Hepatocyte (in vitro differentiated cells): Measurements from ENCODE around the gene CEP250. TPM values are rescaled to one million over a fixed set of nuclear protein-coding genes. Genes with fewer than 3 reads are reported as not detected.
A peak's percentile ranks its signal among the peaks of the same experiment; 100 is the strongest.

ENCODE experiments used
- DNase-seq: peaks from one replicate; pipeline ENCODE4 v3.0.0-alpha.2; 2016; ENCODE audit warnings: low spot score
- H2AFZ ChIP-seq: fragments of 200-600 bp; sonication (generic); 2 replicates; pipeline ENCODE4 v1.6.0; 2016; ENCODE audit warnings: antibody characterized with exemption, mild to moderate bottlenecking
- H3K27ac ChIP-seq: fragments of 200-600 bp; sonication (generic); 2 replicates; pipeline ENCODE4 v1.5.1; 2016; ENCODE audit warnings: mild to moderate bottlenecking
- H3K27me3 ChIP-seq: fragments of 200-600 bp; sonication (generic); 2 replicates; pipeline ENCODE4 v1.6.1; 2016
- H3K36me3 ChIP-seq: fragments of 200-600 bp; sonication (generic); replicated peaks from 2 replicates; pipeline ENCODE4 v1.5.1; 2016; ENCODE audit warnings: low read depth; ENCODE audit not compliant: insufficient read depth
- H3K4me1 ChIP-seq: fragments of 200-600 bp; sonication (generic); 2 replicates; pipeline ENCODE4 v1.5.1; 2016; ENCODE audit warnings: mild to moderate bottlenecking, moderate library complexity; ENCODE audit not compliant: insufficient read depth
- H3K4me2 ChIP-seq: fragments of 200-600 bp; sonication (generic); 2 replicates; pipeline ENCODE4 v1.6.0; 2016
- H3K4me3 ChIP-seq: fragments of 200-600 bp; sonication (generic); 2 replicates; pipeline ENCODE4 v1.5.1; 2016; ENCODE audit warnings: mild to moderate bottlenecking
- H3K79me2 ChIP-seq: fragments of 200-600 bp; sonication (generic); 2 replicates; pipeline ENCODE4 v1.6.0; 2017; ENCODE audit warnings: mild to moderate bottlenecking
- H3K9me2 ChIP-seq: fragments of 200-600 bp; sonication (generic); replicated peaks from 2 replicates; pipeline ENCODE4 v1.6.0; 2017; ENCODE audit warnings: mild to moderate bottlenecking; ENCODE audit not compliant: insufficient read depth
- H3K9me3 ChIP-seq: fragments of 200-600 bp; sonication (generic); 2 replicates; pipeline ENCODE4 v1.5.1; 2016; ENCODE audit warnings: low read depth, mild to moderate bottlenecking
- H4K20me1 ChIP-seq: fragments of 200-600 bp; sonication (generic); 2 replicates; pipeline ENCODE4 v1.6.0; 2016; ENCODE audit warnings: mild to moderate bottlenecking; ENCODE audit not compliant: insufficient read depth, poor library complexity, severe bottlenecking
- EZH2 ChIP-seq: fragments of 200-600 bp; sonication (generic); IDR thresholded peaks from 2 replicates; pipeline ENCODE4 v1.6.1; 2016; ENCODE audit warnings: antibody characterized with exemption, mild to moderate bottlenecking, borderline replicate concordance
- EZH2phosphoT487 ChIP-seq: fragments of 200-600 bp; sonication (generic); IDR thresholded peaks from one replicate; pipeline ENCODE4 v1.6.1; 2018; ENCODE audit warnings: antibody characterized with exemption, mild to moderate bottlenecking, low read depth, moderate library complexity; ENCODE audit not compliant: unreplicated experiment, severe bottlenecking
- WGBS: methylation state at CpG from one replicate; pipeline ENCODE4 v1.1.6; 2016; ENCODE audit warnings: low lambda C conversion rate; ENCODE audit errors: missing lambda C conversion rate; 5-methylcytosine and 5-hydroxymethylcytosine counted together
- polyA plus RNA-seq: library from polyadenylated mRNA; unstranded; fragments of >200 nt; fragmentation: Nextera tagmentation; extraction: Ambion mirVana; gene quantifications from 2 replicates; pipeline ENCODE4 v1.2.1, GENCODE V29; 2016
- total RNA-seq: library from RNA; depleted of rRNA; stranded (reverse); fragments of >200 nt; gene quantifications from 2 replicates; pipeline ENCODE4 v1.2.3, GENCODE V29; 2014
- TF ChIP-seq, protein P1 (sequence below): fragments of 200-600 bp; sonication (generic); IDR thresholded peaks from 2 replicates; pipeline ENCODE4 v1.5.1; 2016; ENCODE audit warnings: antibody characterized with exemption, mild to moderate bottlenecking; ENCODE audit not compliant: poor library complexity

The CEP250 gene, protein sequence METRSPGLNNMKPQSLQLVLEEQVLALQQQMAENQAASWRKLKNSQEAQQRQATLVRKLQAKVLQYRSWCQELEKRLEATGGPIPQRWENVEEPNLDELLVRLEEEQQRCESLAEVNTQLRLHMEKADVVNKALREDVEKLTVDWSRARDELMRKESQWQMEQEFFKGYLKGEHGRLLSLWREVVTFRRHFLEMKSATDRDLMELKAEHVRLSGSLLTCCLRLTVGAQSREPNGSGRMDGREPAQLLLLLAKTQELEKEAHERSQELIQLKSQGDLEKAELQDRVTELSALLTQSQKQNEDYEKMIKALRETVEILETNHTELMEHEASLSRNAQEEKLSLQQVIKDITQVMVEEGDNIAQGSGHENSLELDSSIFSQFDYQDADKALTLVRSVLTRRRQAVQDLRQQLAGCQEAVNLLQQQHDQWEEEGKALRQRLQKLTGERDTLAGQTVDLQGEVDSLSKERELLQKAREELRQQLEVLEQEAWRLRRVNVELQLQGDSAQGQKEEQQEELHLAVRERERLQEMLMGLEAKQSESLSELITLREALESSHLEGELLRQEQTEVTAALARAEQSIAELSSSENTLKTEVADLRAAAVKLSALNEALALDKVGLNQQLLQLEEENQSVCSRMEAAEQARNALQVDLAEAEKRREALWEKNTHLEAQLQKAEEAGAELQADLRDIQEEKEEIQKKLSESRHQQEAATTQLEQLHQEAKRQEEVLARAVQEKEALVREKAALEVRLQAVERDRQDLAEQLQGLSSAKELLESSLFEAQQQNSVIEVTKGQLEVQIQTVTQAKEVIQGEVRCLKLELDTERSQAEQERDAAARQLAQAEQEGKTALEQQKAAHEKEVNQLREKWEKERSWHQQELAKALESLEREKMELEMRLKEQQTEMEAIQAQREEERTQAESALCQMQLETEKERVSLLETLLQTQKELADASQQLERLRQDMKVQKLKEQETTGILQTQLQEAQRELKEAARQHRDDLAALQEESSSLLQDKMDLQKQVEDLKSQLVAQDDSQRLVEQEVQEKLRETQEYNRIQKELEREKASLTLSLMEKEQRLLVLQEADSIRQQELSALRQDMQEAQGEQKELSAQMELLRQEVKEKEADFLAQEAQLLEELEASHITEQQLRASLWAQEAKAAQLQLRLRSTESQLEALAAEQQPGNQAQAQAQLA (N-terminal part only)
- total RNA-seq (9.6 and 12.4 TPM in 2 replicates), polyA plus RNA-seq (18.5 and 23.4 TPM in 2 replicates)

DNA sequence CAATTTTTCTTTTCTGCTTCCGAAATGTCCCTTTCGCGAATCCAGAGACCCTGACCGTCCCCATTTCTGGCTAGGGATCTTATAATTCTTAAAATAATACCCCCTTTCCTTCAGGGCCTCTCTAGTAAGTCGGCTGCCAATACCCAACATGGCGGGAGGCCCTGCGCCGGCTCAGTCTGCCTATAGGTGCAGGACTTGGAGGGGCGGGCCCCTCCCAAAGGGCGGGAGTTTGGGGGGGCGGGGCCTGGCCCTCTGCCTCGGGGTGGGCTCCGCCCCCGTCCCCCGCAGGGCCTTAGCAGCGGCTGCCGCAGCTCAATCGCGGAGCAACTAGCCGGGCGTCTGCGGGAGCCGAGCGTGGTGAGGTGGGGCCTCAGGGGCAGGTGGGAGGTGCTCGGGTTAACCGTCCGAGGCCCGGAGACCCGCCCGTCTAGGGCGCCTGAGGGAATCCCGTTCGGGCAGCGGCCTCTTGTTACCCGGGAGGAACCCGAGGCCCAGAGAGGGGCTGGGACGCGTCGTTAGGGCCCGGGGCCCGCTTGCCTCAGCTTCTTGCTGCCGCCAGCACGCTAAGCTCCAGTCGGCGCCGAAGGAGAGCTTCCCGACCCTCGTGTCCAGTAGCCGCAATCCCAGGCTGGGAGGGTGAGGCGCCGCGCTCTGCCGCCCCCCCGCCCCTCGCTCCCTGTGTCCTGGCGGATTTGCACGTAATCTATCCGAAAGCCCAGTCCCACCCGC lies at the start of gene CEP250:
Gene CEP250, plus strand, starts transcription at position 718 of the 729 bp plus-strand sequence. CDS start 6,770 bp downstream, outside the sequence.
- TF ChIP-seq EZH2 (no peak), EZH2phosphoT487 (no peak)
- TF ChIP-seq, protein P1, sequence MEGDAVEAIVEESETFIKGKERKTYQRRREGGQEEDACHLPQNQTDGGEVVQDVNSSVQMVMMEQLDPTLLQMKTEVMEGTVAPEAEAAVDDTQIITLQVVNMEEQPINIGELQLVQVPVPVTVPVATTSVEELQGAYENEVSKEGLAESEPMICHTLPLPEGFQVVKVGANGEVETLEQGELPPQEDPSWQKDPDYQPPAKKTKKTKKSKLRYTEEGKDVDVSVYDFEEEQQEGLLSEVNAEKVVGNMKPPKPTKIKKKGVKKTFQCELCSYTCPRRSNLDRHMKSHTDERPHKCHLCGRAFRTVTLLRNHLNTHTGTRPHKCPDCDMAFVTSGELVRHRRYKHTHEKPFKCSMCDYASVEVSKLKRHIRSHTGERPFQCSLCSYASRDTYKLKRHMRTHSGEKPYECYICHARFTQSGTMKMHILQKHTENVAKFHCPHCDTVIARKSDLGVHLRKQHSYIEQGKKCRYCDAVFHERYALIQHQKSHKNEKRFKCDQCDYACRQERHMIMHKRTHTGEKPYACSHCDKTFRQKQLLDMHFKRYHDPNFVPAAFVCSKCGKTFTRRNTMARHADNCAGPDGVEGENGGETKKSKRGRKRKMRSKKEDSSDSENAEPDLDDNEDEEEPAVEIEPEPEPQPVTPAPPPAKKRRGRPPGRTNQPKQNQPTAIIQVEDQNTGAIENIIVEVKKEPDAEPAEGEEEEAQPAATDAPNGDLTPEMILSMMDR = no peak
- DNase-seq = peak; percentile 98
- WGBS = under 1% methylated on average over 30 of the region's 59 CpGs
- H2AFZ ChIP-seq = peak within 1 kb of the TSS; percentile 57
- no peaks in the 10 kb centered on the region for H3K9me3 ChIP-seq
- peak within 1 kb of the TSS; percentile 18 for H3K4me3 ChIP-seq
- H3K27me3 ChIP-seq = no peaks in the 10 kb centered on the region
- peaks cover 12% of the 10 kb centered on the region for H3K4me1 ChIP-seq
- H3K36me3 ChIP-seq = no peaks in the 10 kb centered on the region
- peak within 1 kb of the TSS; percentile 98 for H3K27ac ChIP-seq
- no peaks in the 10 kb centered on the region for H4K20me1 ChIP-seq
- H3K9me2 ChIP-seq = no peaks in the 10 kb centered on the region
- peaks cover 27% of the 10 kb centered on the region for H3K79me2 ChIP-seq
- H3K4me2 ChIP-seq = peak within 1 kb of the TSS; percentile 81

DNA sequence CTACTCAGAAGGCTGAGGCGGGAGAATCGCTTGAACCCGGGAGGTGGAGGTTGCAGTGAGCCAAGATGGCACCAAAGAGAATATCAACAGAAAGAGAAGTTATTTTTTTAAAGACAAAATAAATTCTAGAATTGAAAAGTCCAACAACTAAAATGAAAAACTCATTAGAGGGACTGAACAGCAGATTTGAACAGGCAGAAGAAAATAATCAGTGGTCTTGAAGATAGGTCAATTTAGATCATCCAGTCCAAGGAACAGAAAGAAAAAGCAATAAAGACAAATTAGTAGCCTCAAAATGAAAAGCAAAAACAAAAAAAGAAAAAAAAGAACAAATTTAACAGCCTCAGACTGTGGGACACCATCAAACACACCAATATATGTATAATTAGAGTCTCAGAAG lies 49.6 kb upstream of the CEP250 start:
- TF ChIP-seq, protein P1 = no peak
- TF ChIP-seq EZH2phosphoT487 (no peak), EZH2 (no peak)
- DNase-seq = no peak
- peaks cover 78% of the 10 kb centered on the region for H3K79me2 ChIP-seq
- H3K27me3 ChIP-seq = no peaks in the 10 kb centered on the region
- peaks cover 3% of the 10 kb centered on the region for H4K20me1 ChIP-seq
- H3K4me1 ChIP-seq = no peaks in the 10 kb centered on the region
- no peak overlapping the region for H3K4me2 ChIP-seq
- no peaks in the 10 kb centered on the region for H3K9me2 ChIP-seq
- no peak overlapping the region for H3K27ac ChIP-seq
- no peaks in the 10 kb centered on the region for H3K36me3 ChIP-seq
- 100% methylated on average over 3 of the region's 3 CpGs for WGBS
- H3K9me3 ChIP-seq = no peaks in the 10 kb centered on the region
- no peak overlapping the region for H2AFZ ChIP-seq
- H3K4me3 ChIP-seq = no peak overlapping the region

DNA sequence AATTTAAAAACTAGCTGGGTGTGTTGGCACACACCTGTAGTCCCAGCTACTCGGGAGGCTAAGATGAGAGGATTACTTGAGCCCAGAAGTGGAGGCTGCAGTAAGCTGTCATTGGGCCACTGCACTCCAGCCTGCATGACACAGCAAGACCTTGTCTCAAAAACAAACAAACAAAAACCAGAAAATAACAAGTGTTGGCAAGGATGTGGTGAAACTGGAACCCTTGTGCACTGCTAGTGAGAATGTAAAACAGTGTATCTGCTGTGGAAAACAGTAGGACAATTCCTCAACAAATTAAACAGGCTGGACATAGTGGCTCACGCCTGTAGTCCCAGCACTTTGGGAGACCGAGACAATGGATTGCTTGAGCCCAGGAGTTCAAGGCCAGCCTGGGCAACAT lies 47.1 kb upstream of the CEP250 start:
- no peak for DNase-seq
- H3K9me2 ChIP-seq = no peaks in the 10 kb centered on the region
- no peaks in the 10 kb centered on the region for H3K9me3 ChIP-seq
- no peaks in the 10 kb centered on the region for H3K36me3 ChIP-seq
- H3K27me3 ChIP-seq = no peaks in the 10 kb centered on the region
- no peak overlapping the region for H3K4me2 ChIP-seq
- H4K20me1 ChIP-seq = peaks cover 3% of the 10 kb centered on the region
- no peak overlapping the region for H3K4me3 ChIP-seq
- WGBS = 97% methylated on average over 3 of the region's 3 CpGs
- peaks cover 67% of the 10 kb centered on the region for H3K79me2 ChIP-seq
- H2AFZ ChIP-seq = no peak overlapping the region
- H3K27ac ChIP-seq = no peak overlapping the region
- H3K4me1 ChIP-seq = no peaks in the 10 kb centered on the region
- TF ChIP-seq EZH2phosphoT487 (no peak), EZH2 (no peak)
- TF ChIP-seq, protein P1 = no peak
